HL-60 (cell line): Measurements from ENCODE around the gene PDE4B.

Experiments
- GABPA ChIP-seq: IDR thresholded peaks from 2 replicates; pipeline ENCODE4 v1.6.1; 2012; ENCODE audit warnings: low read depth
- POLR2AphosphoS5 ChIP-seq: IDR thresholded peaks from 2 replicates; pipeline ENCODE4 v1.6.1; 2012; ENCODE audit warnings: low read depth
- TF ChIP-seq, protein P1 (sequence below): IDR thresholded peaks from one replicate; pipeline ENCODE4 v1.5.1; 2011; ENCODE audit warnings: low read length, control low read depth, inconsistent platforms; ENCODE audit not compliant: insufficient read depth
- TF ChIP-seq, protein P2 (sequence below): IDR thresholded peaks from 2 replicates; pipeline ENCODE4 v1.6.1; 2012; ENCODE audit warnings: low read depth; ENCODE audit not compliant: insufficient replicate concordance

DNA sequence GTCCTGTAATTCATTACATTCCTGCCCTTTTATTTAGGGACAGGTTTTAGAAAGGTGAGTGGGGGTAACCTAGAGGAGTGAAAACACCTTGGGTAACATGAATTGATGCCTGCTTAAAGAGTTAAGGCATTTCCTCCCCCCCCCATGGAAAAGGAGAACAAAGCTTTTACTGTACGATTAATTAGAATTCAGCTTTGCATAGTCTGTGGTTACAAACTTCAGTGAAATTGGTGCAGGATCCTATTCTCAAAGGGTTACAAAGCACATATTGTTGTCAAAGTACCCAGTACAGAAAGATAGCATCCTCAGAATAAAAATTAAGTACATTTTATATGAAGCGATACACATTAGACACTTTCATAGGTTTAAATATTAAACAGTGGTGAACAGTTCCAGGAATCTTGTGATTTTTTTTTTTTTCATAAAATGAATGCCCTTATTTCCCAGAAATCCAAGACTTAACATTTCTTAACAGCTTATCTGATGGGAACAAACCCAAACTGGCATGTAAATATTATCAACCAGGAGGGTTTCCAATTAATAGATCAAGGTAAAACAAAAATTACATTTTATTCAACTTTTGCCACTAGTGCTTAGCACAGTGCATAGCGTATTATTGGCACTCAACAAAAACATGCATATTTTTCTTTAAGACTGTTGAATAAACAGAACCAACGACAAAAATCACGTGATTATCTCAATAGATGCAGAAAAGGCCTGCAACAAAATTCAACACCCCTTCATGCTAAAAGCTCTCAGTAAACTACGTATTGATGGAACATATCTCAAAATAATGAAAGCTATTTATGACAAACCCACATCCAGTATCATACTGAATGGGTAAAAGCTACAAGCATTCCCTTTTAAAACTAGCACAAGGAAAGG is 172.7 kb downstream of the PDE4B start:
- TF ChIP-seq, protein P1, sequence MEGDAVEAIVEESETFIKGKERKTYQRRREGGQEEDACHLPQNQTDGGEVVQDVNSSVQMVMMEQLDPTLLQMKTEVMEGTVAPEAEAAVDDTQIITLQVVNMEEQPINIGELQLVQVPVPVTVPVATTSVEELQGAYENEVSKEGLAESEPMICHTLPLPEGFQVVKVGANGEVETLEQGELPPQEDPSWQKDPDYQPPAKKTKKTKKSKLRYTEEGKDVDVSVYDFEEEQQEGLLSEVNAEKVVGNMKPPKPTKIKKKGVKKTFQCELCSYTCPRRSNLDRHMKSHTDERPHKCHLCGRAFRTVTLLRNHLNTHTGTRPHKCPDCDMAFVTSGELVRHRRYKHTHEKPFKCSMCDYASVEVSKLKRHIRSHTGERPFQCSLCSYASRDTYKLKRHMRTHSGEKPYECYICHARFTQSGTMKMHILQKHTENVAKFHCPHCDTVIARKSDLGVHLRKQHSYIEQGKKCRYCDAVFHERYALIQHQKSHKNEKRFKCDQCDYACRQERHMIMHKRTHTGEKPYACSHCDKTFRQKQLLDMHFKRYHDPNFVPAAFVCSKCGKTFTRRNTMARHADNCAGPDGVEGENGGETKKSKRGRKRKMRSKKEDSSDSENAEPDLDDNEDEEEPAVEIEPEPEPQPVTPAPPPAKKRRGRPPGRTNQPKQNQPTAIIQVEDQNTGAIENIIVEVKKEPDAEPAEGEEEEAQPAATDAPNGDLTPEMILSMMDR = no peak
- TF ChIP-seq, protein P2, sequence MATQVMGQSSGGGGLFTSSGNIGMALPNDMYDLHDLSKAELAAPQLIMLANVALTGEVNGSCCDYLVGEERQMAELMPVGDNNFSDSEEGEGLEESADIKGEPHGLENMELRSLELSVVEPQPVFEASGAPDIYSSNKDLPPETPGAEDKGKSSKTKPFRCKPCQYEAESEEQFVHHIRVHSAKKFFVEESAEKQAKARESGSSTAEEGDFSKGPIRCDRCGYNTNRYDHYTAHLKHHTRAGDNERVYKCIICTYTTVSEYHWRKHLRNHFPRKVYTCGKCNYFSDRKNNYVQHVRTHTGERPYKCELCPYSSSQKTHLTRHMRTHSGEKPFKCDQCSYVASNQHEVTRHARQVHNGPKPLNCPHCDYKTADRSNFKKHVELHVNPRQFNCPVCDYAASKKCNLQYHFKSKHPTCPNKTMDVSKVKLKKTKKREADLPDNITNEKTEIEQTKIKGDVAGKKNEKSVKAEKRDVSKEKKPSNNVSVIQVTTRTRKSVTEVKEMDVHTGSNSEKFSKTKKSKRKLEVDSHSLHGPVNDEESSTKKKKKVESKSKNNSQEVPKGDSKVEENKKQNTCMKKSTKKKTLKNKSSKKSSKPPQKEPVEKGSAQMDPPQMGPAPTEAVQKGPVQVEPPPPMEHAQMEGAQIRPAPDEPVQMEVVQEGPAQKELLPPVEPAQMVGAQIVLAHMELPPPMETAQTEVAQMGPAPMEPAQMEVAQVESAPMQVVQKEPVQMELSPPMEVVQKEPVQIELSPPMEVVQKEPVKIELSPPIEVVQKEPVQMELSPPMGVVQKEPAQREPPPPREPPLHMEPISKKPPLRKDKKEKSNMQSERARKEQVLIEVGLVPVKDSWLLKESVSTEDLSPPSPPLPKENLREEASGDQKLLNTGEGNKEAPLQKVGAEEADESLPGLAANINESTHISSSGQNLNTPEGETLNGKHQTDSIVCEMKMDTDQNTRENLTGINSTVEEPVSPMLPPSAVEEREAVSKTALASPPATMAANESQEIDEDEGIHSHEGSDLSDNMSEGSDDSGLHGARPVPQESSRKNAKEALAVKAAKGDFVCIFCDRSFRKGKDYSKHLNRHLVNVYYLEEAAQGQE = no peak
- TF ChIP-seq POLR2AphosphoS5 (no peak), GABPA (no peak)
